ENCODE results near the gene CACNG6.
A peak's percentile ranks its signal among the peaks of the same experiment; 100 is the strongest.

The CACNG6 gene

DNA sequence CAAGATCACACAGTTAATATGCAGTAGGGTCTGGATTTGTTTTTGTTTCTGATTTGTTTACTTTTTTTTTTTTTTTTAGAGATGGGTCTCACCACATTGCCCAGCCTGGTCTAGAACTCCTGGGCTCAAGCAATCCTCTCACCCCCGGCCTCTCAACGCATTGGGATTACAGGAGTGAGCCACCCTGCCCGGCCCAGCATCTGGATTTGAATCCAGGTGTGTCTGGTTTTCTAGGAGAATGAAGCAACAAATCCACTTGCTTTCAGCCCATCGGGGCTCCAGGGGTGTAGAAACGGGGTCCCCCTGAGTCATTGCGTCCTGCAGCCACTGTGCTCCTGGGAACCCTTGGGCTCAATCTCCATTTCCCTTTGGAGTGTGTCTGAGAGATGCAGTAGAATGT, 22.1 kb upstream of the CACNG6 start:
- no peak for DNase-seq (ENCODE audit: low read depth)

DNA sequence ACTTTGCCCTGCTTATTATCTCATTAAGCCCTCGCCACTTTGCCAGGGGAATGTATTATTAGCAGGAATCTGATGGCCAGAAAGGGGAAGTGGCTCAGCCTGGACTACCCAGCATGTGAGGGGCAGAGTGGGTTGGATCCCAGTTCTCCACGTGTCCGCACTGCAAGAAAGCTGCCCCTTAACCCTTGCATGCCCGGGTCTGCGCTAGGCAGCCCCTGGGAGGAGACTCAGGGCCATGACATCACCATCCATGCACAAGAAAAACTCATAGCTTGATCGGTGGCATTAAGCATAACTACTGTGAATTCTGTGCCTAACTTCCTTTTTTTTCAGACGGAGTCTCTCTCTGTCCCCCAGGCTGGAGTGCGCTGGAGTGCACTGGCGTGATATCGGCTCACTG, 19.8 kb upstream of the CACNG6 start:
- no peak for DNase-seq (ENCODE audit: low read depth)

DNA sequence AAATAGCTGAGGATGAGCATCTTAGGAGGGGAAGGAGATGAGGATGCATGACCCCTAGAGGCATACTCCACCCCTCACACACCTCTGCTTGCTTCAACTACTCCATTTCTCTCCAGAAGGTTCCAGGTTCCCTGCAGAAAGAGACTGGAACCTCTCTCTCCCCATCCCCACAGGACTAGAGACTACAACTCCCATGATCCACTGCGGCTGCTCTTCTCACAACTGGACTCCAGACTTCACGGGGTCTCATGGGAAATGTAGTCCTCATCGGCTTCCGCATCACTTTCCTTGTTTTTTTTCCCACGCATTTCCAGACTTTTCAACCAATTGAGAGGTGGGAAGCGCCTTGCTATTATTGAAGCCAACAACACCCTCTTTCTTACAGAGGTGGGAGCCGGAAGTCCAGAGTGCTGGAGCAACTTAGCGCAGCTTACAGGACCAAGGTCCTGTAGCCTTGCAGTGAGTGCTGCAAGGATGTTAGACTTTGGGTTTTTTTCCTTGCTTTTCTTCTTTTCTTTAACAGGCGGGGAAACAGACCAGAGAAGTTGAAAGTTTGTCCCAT, 13.9 kb upstream of the CACNG6 start:
- peak; percentile 76 for DNase-seq (ENCODE audit: low read depth)

DNA sequence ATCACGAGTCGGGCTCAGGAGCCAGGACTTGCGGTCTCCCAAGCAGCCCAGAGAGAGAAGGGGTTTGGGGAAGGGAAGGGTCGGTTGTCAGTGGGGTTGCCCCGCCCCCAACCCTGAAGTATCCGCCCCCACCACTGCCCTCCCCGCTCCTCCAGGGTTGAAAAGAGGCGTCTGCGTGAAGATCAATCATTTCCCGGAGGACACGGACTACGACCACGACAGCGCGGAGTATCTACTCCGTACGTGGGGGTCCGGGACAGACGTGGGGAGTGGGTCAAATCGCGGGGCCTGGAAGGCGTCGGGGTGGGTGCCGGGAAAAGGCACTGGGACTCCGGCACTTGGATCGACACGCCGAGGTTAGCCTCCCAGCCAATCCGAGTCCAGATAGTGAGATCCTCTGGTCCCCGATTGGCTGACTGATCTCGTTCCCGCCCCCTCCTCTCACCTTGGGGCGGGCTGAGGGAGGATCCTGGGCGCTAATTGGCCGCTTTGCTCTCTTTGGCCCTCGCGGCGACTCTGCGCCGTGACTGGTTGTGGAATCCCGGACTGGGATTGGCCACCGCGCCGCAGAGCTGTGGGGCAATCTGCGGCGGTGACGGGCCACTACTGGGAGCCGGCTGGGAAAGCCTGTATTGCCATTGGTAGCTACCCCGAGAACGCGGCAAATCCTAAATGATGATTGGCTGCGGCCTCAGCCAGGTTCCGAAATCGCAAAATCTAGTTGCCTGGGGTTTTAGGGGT, 13.3 kb upstream of the CACNG6 start:
- peak; percentile 97 for DNase-seq (ENCODE audit: low read depth)

DNA sequence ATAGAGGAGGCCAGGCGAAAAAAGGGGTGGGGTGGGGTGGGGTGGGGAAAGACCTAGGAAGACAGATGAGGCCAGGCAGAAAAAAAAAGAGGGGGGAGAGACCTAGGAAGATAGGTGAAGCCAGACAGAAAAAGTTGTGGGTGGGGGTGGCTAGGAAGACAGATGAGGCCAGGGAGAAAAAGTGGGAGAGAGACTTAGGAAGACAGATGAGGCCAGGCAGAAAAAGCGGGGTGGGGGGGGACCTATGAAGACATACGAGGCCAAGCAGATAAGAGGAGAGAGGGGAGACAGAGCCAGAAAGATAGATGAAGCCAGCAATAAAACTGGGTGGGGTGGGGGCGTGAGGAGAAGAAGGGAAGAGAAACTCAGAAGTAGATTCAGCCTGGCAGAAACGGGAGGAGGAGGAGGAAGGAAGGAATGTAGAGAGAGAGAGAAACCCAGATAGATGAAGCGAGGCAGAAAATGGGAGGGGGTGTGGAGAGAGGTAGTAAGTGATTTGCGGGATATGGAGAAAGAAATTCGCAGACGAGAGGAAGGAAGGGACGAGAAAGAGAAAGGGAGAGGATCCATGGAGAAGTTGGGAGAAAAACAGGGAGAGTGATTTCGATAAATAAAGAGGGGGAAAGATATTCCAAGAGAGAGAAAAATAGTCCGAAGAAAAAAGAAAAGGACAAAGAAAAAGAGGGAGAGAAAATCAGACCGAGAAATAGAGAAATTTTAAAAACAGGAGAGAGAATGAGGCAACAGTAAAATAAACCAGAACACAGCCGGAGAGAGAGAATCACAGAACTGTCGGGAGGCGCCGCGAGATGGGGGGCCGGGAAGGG, 12.2 kb upstream of the CACNG6 start:
- no peak for DNase-seq (ENCODE audit: low read depth)

DNA sequence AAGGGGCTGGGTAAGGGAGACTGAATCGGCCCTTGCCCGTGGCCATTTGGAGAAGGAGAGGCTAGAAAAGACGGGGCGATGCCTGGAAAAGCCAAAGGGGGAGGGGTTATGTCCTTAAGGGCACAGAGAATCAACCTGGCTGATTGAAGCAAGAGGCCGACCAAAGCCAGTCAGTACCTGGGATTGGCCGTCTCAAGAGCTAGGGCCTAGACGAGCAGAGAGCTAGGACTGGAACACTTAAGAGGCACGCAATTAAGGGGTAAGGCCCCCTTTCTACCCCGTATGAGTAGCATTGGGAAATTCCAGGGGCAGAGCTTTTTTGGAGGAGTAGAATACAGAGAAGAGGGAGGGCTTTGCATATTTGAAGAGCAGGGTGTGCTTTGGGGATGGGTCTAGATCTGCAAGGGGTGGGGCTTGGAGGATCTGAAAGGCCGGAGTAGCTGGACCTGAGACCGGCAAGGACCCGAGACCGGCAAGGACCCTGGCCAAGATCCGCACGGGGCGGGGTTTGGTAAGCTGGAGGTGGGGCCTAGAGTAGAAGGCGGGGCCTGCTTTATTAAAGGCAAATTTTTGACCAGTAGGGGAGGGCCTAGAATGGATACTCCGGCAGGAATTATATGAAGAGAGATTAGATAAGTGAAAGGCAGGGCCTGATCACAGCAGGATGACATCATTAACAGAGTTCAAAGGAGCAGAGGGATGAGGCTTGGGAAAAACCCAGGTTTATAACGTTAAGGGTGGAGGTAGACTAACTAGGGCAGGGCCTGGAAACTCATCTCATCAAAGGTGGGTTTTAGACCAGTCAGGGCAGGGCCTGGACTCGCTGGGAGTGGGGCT, 10.7 kb upstream of the CACNG6 start:
- DNase-seq (ENCODE audit: low read depth): no peak

DNA sequence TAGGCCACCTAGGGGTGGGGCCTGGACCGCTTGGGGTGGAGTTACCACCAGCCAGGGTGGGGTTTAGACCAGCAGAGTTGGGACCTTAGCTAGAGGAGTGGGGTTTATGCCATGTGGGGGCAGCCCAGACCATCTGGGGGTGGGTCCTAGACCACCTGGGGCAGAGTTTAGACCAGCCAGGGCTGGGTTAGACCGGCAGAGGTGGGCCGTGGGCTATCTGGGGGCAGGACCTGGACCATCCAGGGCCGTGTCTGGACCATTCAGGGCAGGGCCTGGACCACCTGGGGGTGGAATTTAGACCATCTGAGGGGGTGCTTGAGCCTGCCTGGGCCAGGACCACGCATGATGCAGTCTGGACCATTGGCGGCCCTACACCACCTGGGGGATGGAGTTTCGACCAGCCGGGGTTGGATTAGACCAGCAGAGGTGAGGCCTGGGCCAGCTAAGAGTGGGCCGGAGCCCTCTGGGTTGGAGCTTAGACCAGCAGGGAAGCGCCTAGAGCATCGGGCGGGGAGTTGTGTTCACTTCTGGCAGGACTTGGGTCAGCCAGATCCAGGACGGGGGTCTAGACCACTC, 10.0 kb upstream of the CACNG6 start:
- no peak for DNase-seq (ENCODE audit: low read depth)

DNA sequence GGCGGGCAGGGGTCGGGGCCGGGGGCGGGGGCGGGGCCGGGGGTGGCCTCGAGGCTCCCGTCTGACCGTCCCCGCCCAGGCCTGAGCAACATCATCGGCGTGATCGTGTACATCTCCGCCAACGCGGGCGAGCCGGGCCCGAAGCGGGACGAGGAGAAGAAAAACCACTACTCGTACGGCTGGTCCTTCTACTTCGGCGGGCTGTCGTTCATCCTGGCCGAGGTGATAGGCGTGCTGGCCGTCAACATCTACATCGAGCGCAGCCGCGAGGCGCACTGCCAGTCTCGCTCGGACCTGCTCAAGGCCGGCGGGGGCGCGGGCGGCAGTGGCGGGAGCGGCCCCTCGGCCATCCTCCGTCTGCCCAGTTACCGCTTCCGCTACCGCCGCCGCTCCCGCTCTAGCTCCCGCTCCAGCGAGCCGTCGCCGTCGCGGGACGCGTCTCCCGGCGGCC, 9.4 kb upstream of the CACNG6 start:
- no peak for DNase-seq (ENCODE audit: low read depth)

DNA sequence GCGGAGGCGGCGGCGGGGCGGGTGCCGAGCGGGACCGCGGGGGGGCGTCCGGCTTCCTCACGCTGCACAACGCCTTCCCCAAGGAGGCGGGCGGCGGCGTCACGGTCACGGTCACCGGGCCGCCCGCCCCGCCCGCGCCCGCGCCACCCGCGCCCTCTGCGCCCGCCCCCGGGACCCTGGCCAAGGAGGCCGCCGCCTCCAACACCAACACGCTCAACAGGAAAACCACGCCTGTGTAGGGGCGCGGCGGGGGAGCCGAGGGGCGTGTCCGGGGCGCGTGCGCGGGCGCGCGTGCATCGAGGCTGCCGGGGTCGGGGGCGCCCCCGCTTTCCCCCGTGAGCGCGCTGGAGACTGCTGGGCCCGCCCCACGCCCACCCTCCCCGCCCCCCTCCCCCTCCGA, 8.8 kb upstream of the CACNG6 start:
- DNase-seq (ENCODE audit: low read depth): no peak

DNA sequence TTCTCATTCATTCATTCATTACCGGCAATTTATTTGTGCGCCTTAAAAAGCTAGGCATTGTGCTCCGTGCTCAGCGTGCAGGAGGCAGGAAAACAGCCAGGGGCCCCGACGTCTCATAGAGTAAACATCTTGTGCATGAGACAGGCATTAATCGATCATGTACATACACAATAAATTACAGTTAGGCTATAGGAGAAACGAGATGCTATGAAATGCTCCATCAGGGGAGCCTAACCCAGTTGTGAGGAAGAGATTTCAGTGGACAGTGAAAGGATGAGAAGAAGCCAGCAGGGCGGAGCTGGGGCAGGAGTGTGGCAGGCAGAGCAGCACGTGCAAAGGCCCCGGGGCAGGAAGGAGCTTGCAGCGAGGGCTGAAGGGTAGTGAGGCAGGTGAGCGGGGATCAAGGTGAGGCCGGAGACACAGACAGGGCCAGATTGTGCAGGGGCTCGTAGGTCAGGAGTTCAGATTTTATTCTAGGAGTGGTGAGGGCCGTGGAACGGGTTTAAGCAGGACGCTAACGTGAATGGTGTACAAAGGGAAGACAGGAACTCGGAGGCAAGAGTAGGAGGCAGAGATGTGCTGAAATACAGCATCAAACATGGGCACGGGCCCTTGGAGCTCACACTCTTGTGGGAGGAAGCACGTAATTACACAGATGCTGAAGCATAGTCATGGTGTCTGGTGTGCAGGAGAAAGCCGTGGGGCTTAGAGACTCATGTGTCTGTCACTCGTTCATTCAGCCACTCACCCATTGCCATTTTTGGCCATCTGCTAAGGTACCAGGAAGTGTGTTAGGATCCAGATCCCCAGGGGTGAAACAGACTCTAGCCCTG, 7.8 kb upstream of the CACNG6 start:
- DNase-seq (ENCODE audit: low read depth): no peak

DNA sequence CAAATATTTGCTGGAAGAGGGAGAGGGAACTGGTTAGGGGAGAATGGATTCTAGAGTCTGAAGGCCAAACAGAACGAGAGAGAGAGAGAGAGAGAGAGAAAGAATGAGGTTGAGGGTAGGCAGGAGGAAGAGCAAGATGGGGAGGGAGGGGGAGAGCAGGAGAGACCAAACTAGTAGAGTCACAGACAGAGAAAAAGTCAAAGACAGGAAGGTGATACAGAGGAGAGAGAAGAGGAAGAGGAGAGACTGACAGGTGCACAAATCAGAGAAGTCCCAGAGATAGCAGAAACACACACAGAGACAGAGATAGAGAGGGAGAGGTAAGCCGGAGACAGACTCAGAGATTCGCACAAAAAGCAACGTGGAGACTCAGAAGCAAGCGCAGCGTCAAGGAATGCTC, 5.6 kb upstream of the CACNG6 start:
- DNase-seq (ENCODE audit: low read depth): no peak

DNA sequence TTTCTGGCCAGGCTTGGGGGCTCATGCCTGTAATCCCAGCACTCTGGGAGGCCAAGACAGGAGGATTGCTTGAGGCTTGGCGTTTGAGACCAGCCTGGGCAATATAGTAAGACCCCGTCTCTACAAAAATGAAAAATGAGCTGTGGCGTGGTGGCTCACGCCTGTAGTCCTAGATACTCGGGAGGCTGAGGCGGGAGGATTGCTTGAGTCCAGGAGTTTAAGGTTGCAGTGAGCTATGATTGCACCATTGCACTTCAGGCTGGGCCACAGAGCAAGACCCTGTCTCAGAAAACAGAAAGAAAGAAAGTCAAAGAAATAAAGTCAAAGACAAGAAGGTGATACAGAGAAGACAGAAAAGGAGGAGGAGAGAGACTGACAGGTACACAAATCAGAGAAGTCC, 2.5 kb upstream of the CACNG6 start:
- DNase-seq (ENCODE audit: low read depth): no peak

DNA sequence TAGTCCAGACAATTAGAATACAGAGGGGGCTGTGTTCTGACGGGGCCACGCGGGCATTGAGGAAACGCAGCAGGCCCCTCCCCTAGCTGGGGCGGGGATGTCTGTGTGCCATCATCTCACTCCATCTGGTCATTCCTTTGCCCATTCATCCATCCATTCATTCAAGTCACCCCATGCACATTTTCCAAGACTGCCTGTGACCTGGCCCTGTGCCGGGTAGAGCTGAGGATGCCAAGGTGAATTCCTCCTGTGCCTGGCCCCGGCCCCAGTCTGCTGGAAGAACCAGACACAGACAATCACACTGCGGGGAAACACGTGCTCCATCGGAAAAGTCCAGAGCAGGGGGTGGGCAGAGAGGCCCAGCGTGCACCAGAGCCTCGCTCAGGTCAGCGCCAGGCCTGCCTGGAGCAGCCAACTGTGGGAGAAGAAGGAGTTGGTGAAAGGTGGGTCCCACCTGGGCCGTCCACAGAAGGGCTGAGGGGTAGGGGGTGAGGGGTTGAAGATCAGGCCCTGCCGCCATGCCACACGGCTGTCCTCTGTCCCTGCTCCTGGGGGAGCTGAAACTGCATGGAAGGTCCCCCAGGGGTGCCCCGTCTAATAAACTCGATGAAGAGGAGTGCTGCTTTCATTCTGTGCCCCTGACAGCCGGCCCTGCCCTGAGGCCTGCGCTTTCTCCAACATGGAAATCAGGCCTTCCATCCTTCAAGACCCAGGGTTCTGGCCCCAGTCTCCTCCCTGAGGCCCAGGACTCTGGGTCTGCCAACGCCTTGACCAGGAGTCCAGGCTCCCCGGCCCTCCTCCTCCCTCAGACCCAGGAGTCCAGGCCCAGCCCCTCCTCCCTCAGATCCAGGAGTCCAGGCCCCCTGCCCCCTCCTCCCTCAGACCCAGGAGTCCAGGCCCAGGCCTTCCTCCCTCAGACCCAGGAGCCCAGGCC, 1.6 kb upstream of the CACNG6 start:
- no peak for DNase-seq (ENCODE audit: low read depth)

DNA sequence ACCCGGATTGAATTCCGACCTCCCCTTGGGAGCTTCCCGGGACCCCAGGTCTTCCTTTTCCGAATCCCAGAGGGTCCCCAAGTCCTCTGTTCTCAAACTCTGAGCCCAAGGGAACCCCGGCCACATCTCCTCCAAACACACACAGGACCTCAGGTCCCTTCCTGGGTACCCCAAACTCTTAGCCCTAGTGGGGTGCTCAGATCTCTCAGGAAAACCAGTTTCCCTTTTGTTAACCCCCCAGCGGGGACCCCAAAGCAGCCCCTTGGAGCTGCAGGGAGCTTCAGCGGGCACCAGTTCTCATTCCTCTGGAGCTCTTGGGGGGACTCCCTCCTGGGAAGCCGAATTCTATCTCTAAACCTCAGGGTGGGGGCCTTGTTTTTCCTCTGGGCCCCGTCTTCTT, 774 bp downstream of the CACNG6 start:
- no peak for DNase-seq (ENCODE audit: low read depth)

DNA sequence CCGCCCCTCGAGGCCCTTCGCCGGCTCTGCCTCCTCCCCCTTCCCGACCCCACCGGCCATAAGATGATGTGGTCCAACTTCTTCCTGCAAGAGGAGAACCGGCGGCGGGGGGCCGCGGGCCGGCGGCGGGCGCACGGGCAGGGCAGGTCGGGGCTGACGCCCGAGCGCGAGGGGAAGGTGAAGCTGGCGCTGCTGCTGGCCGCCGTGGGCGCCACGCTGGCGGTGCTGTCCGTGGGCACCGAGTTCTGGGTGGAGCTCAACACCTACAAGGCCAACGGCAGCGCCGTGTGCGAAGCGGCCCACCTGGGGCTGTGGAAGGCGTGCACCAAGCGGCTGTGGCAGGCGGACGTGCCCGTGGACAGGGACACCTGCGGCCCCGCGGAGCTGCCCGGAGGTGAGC, 1.4 kb downstream of the CACNG6 start:
- DNase-seq (ENCODE audit: low read depth): no peak

DNA sequence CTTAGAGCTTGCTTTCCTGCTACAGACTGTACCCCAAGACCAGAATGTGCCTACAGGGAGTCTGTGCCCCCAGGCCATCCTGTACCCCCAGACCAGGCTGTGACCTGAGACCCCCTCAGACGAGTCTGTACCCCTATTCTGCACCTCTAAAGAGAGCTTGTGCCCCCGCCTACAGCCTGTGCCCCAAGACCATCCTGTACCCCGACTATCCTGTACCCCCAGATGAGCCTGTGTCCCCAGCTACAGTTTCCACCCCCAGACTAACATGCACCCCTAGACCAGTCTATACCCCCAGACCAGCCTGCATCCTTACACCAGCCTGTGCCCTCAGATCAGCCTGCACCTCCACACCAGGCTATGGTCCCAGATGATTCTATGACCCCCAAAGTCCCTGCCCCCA, 2.0 kb downstream of the CACNG6 start:
- DNase-seq (ENCODE audit: low read depth): no peak

DNA sequence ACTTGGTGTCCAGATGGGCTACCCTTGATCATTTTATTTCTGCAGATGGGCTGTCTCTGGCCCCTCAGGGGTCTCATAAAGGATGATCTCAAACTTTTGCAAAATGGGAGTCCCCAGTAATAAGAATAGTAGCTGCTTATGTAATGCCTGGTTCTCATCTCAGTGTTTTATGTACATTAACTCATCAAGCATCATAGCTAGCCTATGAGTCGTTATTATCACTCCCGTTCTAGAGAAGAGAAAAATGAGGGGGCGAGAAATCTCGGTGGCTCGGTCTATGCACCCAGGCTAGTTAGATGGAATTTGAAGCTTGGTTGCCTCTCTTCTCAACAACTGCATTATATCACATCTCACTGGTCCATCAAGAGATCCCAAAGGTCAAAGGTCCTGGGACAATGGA, 3.4 kb downstream of the CACNG6 start:
- DNase-seq (ENCODE audit: low read depth): no peak

DNA sequence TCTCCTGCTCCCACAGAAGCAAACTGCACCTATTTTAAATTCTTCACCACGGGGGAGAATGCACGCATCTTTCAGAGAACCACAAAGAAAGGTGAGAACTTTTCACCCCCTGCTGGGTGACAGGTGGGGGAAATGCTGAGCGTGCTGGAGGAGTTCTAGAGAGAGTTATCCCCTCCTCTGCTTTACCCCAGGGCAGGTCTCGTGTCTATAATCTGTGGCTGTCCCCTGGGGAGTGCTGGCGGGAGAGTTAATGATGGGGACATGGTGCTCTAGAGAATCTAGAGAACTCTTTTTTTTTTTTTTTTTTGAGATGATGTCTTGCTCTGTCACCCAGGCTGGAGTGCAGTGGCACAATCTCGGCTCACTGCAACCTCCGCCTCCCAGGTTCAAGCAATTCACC, 6.8 kb downstream of the CACNG6 start:
- no peak for DNase-seq (ENCODE audit: low read depth)

DNA sequence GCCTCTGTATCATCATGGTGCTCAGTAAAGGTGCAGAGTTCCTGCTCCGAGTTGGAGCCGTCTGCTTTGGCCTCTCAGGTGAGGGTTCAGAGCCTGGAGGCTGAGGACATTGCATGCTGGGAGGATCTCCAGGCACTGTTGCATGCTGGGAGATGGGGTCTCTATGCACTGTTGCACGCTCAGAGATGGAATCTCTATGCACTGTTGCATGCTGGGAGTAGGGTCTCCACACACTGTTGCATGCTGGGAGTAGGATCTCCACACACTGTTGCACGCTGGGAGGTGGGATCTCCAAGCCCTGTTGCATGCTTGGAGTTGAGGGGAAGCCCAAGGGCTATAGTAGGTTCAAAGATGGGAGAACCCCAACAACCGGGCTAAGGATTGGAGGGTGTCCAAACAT, 8.3 kb downstream of the CACNG6 start:
- no peak for DNase-seq (ENCODE audit: low read depth)

DNA sequence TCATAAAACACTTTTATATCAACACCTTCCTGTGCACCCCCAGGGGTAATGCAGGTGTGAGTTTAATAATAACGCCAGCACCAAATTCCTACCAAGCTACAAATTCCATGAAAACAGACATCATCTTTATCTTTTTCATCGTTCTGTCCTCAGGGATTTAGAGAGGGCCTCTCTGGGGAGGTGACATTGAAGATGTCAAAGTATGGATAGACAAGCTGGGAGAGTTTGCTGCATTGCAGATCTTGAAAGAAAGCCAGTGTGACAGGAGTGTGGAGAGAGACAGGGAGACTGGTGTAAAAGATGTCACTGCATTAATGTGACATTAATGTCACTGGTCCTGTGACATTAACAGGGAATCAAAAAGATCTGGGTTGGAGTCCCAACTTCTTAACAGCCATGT, 10.1 kb downstream of the CACNG6 start:
- no peak for DNase-seq (ENCODE audit: low read depth)

Measured in HS-5 (cell line).